ENCODE measurements around the gene LATS2.

DNA sequence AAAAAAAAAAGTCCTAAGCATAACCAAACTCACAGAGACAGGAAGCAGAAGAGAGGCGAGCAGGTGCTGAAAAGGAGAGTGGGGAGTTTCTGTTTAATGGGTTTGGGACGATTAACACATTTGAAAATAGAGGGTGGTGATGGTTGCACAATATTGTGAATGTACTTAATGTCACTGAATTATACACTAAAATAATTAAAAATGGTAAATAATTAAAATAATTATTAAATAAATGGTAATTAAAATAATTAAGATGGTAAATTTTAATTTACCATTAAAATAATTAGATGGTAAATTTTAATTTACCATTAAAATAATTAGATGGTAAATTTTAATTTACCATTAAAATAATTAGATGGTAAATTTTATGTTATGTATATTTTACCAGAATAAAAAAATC lies 84.0 kb downstream of the LATS2 start:
- TF ChIP-seq SIN3A (IDR thresholded peaks at IDR 0.05; ENCODE audit: borderline replicate concordance, insufficient read depth, low read length) (no peak), POLR2AphosphoS5 (IDR thresholded peaks at IDR 0.05; ENCODE audit: low read depth, low read length) (no peak)
